Body of pancreas (tissue), 4 donors: Measurements from ENCODE around the gene VSTM4. TPM values are rescaled to one million over a fixed set of nuclear protein-coding genes. Genes with fewer than 3 reads are reported as not detected.

ENCODE experiments used
- ATAC-seq: fragments of 150-250 bp; one replicate; pipeline ENCODE4 v1.9.1; 2016
- DNase-seq, 4 donors: peaks; one replicate each; pipeline ENCODE4 v3.0.0-alpha.2; 2019
- H3K27ac ChIP-seq, 4 donors: fragments of 200-600 bp; sonication (generic); 1 replicate in 3 of 4; 2 replicates in 1 of 4; pipeline versions ENCODE4 v1.5.1 to v1.6.1; 2016 to 2019; ENCODE audit warnings: mild to moderate bottlenecking in 1 of 4, mixed read lengths in 1 of 4, moderate library complexity in 1 of 4
- H3K27me3 ChIP-seq, 2 donors: fragments of 200-600 bp; sonication (generic); one replicate each; pipeline ENCODE4 v1.6.0; 2016; ENCODE audit warnings: mild to moderate bottlenecking in 1 of 2
- H3K36me3 ChIP-seq, 2 donors: fragments of 200-600 bp; sonication (generic); replicated peaks in 1 of 2; 2 replicates each; pipeline ENCODE4 v1.5.1; 2016; ENCODE audit warnings: low read depth in 2 of 2; ENCODE audit not compliant: insufficient read depth in 1 of 2
- H3K4me1 ChIP-seq: fragments of 200-600 bp; sonication (generic); one replicate; pipeline ENCODE4 v1.6.0; 2016
- H3K4me3 ChIP-seq, 2 donors: fragments of 200-600 bp; sonication (generic); 1 replicate in 1 of 2; 2 replicates in 1 of 2; pipeline ENCODE4 v1.5.1; 2016 to 2019
- H3K9me3 ChIP-seq, 3 donors: fragments of 200-600 bp; sonication (generic); 1 replicate in 2 of 3; 2 replicates in 1 of 3; pipeline ENCODE4 v1.5.1; 2016
- POLR2A ChIP-seq, 3 donors: fragments of 450-650 bp; IDR thresholded peaks; one replicate each; pipeline ENCODE4 v1.6.1; 2016; ENCODE audit warnings: antibody characterized with exemption in 3 of 3, mild to moderate bottlenecking in 2 of 3
- WGBS, 2 donors: methylation state at CpG; one replicate each; pipeline ENCODE4 v1.1.5; 2017; 5-methylcytosine and 5-hydroxymethylcytosine counted together
- intact Hi-C: fragments of 100-400 bp; cut with DNase I; formaldehyde crosslinking; loops from one replicate; pipeline ENCODE4 v1.15.1; 2023
- total RNA-seq, 2 donors: library from RNA; depleted of rRNA; stranded (reverse); fragments of >200 nt; gene quantifications; one replicate each; pipeline ENCODE4 v1.1.0, GENCODE V29; 2016
- TF ChIP-seq, protein P1 (sequence below), 7 experiments: fragments of 450-650 bp in 4 of 7; fragments of 200-600 bp in 3 of 7; sonication (generic) in 3 of 7; IDR thresholded peaks; one replicate each; pipeline ENCODE4 v1.5.1; 2016 to 2019; ENCODE audit warnings: antibody characterized with exemption in 7 of 7

VSTM4 gene
- total RNA-seq, 2 donors from 2014 or later: 3.4 to 5.6 TPM

DNA sequence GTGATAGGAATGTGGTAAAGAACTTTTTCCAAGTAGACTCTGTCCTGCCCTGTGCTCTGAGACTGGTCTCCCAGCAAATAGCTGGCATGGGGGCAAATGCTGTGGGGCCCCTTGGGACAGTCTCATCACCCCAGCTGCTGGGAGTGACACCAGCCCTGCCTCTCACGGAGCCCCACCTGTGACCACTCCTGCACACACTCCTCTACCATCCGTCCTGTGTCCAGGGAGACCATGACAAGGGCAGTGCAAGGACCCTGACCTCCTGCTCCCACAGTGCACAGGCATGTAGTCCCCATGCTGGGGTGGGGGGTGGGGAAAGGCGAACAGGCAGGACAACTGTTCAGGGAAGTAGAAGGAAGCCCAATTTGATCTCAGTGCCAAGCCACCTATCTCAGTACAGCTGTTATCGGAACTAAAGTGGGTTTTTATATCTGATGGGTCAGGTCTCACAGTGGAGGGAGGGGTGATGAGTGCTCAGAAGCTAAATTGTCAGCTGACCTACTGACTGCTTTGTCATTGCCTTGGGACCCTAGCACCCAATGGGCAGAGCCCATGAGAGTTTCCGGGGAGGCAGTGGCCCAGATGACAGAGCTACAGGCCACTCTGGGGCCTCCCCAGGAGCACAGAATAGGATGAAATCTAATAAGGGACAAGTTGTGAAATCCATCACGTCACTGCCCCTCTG is 24.5 kb downstream of the VSTM4 start:
- no peaks in the 10 kb centered on the region for H3K4me1 ChIP-seq
- intact Hi-C loops: no loop called here
- no peak for DNase-seq
- no peak for ATAC-seq
- TF ChIP-seq POLR2A (IDR thresholded peaks at IDR 0.05): no peak
- TF ChIP-seq, protein P1, sequence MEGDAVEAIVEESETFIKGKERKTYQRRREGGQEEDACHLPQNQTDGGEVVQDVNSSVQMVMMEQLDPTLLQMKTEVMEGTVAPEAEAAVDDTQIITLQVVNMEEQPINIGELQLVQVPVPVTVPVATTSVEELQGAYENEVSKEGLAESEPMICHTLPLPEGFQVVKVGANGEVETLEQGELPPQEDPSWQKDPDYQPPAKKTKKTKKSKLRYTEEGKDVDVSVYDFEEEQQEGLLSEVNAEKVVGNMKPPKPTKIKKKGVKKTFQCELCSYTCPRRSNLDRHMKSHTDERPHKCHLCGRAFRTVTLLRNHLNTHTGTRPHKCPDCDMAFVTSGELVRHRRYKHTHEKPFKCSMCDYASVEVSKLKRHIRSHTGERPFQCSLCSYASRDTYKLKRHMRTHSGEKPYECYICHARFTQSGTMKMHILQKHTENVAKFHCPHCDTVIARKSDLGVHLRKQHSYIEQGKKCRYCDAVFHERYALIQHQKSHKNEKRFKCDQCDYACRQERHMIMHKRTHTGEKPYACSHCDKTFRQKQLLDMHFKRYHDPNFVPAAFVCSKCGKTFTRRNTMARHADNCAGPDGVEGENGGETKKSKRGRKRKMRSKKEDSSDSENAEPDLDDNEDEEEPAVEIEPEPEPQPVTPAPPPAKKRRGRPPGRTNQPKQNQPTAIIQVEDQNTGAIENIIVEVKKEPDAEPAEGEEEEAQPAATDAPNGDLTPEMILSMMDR (IDR thresholded peaks at IDR 0.05): no peak
- no peaks in the 10 kb centered on the region for H3K9me3 ChIP-seq
- 64 to 67% methylated on average over 5 to 6 of the region's 6 CpGs for WGBS, 2 donors
- H3K36me3 ChIP-seq: no peaks in the 10 kb centered on the region
- H3K27me3 ChIP-seq: no peaks in the 10 kb centered on the region
- no peak overlapping the region for H3K4me3 ChIP-seq
- H3K27ac ChIP-seq: no peak overlapping the region

DNA sequence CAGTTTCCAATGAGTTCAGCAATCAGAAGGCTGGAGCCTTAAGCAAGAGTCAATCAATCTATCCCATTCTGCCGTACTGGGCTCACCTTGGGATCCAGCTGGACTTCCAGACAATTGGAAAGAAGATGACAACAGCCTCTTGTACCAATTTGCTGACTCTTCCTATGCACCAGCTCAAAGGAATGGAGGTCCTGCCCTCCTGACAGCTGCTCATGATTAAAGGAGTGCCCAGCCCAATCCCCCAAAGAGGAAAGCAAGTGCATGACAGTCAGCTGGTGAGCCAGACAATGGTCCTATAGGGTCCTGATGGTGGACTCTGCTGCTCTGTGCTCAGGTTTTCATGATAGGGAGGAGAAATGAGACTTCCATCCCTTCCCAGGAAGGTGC is 25.1 kb downstream of the VSTM4 start:
- H3K4me1 ChIP-seq: no peaks in the 10 kb centered on the region
- H3K27ac ChIP-seq: no peak overlapping the region
- ATAC-seq (no peak), DNase-seq (no peak)
- no peaks in the 10 kb centered on the region for H3K9me3 ChIP-seq
- H3K27me3 ChIP-seq: no peaks in the 10 kb centered on the region
- 65% methylated on average over 1 of the region's 1 CpG for WGBS, 2 donors
- intact Hi-C loops: no loop called here
- TF ChIP-seq, protein P1 (IDR thresholded peaks at IDR 0.05): no peak
- no peak for TF ChIP-seq POLR2A (IDR thresholded peaks at IDR 0.05)
- no peak overlapping the region for H3K4me3 ChIP-seq
- H3K36me3 ChIP-seq: no peaks in the 10 kb centered on the region

DNA sequence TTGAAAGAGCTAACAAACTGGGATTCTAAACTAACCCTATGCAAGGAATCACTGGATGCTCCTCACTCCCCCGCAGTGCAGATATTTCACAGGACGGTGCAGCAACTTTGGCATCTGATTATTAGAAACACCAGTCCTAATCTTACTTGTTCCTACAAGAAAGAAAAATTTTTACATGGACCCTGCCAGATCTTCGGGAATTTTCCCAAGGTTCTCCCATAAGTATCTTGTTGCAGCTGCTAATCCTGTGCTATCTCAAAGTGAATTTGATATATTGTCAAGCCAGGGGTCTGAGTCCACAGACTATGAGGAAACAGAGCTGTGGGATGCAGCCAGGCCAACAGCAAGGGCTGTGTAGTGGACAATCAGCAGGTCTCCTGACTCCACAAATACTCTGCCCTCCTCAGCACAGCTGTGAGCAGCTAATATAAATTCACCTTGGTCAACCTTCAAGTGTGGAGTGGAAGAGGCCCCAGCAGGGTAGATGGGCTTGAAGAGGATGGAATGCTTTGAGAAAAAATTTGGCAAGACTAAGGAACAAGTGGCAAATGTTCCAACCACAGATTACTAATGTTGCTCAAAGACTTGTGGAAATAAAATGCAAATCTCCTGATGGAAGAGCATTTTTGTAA is 25.6 kb downstream of the VSTM4 start:
- no peak overlapping the region for H3K27ac ChIP-seq
- peak; percentile 18 for ATAC-seq
- DNase-seq: peak in 1 of 4 donors; percentile 16

DNA sequence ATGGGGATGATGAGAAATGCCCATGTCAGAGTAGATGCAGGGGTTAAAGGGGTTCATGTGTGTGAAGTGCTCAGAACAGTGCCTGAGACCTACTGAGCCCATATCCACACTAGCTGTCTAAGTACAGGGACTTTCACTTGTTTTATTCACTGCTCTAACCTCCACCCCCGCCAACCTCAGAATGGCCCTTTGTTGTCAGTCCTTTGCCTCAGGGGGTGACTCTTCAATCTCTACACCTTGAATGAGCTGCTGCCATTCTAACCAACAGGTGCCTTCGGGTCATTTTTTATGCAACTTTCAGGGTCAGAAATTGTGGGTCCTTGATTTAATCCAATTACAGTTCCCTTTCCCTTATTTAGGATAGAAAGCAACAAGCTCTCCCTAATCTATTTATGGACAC is 26.2 kb downstream of the VSTM4 start:
- Histone ChIP-seq H3K27me3 (no peaks in the 10 kb centered on the region), H3K9me3 (no peaks in the 10 kb centered on the region), H3K27ac (no peak overlapping the region), H3K36me3 (no peaks in the 10 kb centered on the region), H3K4me1 (no peaks in the 10 kb centered on the region), H3K4me3 (no peak overlapping the region)
- no peak for ATAC-seq
- WGBS, 2 donors: 67 to 74% methylated on average over 2 of the region's 2 CpGs
- TF ChIP-seq, protein P1 (IDR thresholded peaks at IDR 0.05): no peak
- TF ChIP-seq POLR2A (IDR thresholded peaks at IDR 0.05): no peak
- DNase-seq: no peak
- intact Hi-C loops: no loop called here

More for the DNA sequence above, 25.6 kb downstream of the VSTM4 start:
- H3K9me3 ChIP-seq: no peaks in the 10 kb centered on the region
- 52 to 53% methylated on average over 3 of the region's 3 CpGs for WGBS, 2 donors
- H3K4me3 ChIP-seq: no peak overlapping the region
- H3K4me1 ChIP-seq: no peaks in the 10 kb centered on the region
- no peaks in the 10 kb centered on the region for H3K27me3 ChIP-seq
- H3K36me3 ChIP-seq: no peaks in the 10 kb centered on the region
- TF ChIP-seq, protein P1 (IDR thresholded peaks at IDR 0.05): no peak
- no peak for TF ChIP-seq POLR2A (IDR thresholded peaks at IDR 0.05)
- intact Hi-C loops: no loop called here

DNA sequence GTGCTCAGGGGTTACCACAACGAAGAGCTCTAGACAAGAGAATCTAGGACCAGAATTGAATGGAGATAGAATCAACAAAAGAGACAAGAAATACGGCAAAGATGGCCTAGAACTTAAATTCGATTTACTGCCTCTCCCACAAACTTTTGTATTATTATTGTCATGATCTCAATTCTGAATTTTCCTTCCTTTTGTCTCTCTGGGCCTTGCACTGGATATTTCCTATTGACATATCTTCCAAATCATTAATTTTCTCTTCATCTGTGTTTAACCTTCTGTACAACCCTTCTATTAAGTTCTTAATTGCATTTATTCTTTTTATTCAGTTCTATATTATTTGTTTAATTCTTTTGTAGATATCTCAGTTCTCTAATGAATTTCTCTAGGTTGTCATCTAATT is 28.4 kb downstream of the VSTM4 start:
- no peak for DNase-seq
- no peaks in the 10 kb centered on the region for H3K36me3 ChIP-seq
- H3K4me3 ChIP-seq: no peak overlapping the region
- 60 to 64% methylated on average over 3 of the region's 3 CpGs for WGBS, 2 donors
- H3K27me3 ChIP-seq: no peaks in the 10 kb centered on the region
- no peak for ATAC-seq
- no peaks in the 10 kb centered on the region for H3K4me1 ChIP-seq
- H3K27ac ChIP-seq: no peak overlapping the region
- H3K9me3 ChIP-seq: no peaks in the 10 kb centered on the region
- TF ChIP-seq, protein P1 (IDR thresholded peaks at IDR 0.05): no peak
- TF ChIP-seq POLR2A (IDR thresholded peaks at IDR 0.05): no peak
- intact Hi-C loops: no loop called here
